HG03135 (cell line): ENCODE data around the gene ADAT2.

Source experiments
- ATAC-seq: cut with Tn5 transposase; IDR thresholded peaks from one replicate; pipeline ENCODE4 v1.9.1; 2021; ENCODE audit warnings: mild to moderate bottlenecking, moderate library complexity; ENCODE audit not compliant: unreplicated experiment

ADAT2 gene

DNA sequence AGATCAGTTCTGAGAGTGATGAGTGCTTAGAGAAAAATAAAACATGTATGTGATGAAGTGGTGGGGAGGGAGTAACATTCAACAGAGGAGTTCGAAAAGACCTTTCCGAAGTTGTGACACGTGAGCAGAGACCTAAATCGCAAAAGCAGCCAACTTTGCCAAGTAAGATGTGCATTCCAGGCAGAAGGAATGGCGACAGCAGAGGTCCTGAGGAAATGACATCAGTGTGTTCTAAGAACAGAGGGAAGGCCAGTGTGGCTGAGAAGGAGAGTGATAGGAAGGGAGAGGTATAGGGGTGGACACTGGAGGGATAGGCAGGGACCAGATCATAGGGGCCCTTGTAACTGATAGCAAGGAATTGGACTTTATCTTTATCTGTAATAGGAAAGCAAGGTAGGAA, 51.3 kb downstream of the ADAT2 start:
- ATAC-seq: no peak

DNA sequence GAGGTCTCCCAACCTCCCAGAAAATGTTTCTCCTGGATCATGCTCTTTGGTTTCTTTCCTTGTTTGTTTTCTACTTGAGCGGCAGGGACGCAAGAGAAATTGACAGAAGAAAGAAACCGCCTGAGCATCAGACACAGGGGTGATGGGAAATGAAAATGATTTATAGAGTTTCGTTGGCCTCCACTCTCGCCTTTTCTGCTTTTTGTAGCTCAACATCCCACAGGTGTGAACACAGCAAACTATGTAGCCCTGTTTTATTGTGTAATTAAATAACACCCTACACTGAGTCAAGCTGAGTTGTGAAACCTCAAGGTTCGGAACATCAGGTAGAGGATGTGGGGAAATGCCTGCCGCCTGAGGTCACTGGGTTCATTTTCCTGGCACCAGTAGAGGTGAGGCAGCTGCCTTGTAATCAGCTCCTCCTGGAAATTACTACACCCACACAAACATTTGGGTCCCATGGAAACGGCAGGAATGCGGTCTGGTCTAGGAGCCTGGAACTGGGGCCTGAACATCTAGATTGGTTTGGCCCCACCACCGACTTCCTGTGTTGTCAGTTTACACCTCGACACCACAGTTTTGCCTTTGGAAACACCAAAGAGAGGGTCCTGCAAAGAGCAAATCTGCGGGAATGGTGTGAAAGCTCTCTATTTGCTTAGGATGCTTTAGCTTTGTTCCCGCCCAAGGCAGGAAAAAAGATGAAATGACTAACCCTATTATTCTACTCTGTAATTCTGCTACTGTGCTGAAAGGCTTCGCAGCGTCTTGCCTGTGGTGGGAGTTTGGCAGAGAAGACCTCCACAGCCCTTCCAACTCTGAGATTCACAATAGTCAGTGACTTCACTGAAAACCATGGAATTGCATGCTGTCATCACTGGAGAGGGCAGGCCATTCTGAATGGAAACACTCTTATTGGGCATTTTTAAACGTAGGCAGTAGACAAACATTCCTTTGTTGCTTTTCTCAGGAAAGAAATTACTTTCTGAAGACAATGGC, 53.0 kb downstream of the ADAT2 start:
- no peak for ATAC-seq

DNA sequence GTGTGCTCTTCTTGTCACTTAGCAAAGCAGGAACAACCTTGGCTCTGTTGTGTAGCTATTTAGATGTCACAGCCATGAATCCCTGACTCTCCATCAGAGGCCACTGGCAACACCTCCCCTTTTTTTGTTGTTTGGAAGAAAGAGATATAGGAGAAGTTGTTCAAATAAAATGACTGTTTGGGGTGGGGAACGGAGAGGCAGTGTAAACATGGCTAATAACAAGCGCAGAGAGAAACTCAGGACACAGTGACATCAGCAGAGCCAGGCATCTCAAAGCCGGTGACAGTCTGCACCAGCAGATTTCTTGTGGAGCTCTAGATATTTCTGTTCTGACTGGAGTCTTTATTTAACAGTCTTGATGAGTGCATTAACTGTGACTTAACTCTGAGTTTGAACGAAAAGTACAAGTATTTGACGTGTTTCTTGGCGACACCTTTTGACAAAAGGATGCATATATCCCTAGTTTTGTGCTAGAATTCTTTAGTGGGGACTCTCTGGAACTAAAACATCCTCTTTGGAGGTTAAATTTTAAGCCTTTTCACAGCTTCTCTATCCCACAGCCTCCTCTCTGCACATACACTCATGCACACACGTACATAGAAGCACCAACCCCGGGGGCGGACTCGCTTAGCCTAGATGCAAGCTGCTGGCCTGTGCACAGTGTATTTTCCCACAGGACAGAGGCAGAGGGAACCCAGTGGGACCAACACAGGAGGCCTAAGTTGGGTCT, 53.8 kb downstream of the ADAT2 start:
- ATAC-seq: no peak

DNA sequence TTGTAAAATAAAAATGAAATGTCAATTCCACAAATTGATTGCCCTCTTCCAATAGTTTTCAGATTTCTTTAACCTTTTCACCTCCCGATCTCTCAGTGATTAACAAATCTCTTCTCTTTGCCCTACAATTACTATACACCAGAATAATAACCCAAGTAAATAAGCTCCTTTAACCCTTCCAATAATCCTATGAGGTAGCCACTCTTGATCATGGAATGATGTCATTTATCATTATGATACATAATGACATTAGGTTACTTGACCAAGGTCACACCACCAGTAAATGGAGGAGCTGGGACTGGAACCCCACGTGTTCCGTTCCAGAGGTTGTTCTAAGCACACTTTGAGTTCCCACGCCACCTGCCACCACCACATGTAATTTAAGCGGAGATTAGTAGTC, 54.8 kb downstream of the ADAT2 start:
- no peak for ATAC-seq

DNA sequence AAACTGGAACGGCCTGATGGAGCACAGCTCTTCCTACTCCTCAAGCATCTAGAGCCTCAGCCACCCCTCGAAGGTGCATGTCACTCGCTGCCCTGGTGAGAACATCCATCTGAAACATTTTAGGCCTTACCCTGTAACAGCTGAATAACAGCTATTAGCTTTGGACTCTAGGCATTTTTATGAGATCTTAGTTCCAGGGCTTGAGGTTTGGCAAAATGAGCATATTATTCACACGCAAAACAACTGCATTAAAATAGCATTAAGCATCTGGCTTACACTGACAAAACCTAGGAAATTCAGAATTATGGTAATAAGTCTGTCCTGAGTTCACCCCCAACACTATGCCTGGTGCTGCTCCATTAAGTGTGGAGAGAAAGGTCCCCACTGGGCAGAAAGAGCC, 56.1 kb downstream of the ADAT2 start:
- ATAC-seq: no peak

DNA sequence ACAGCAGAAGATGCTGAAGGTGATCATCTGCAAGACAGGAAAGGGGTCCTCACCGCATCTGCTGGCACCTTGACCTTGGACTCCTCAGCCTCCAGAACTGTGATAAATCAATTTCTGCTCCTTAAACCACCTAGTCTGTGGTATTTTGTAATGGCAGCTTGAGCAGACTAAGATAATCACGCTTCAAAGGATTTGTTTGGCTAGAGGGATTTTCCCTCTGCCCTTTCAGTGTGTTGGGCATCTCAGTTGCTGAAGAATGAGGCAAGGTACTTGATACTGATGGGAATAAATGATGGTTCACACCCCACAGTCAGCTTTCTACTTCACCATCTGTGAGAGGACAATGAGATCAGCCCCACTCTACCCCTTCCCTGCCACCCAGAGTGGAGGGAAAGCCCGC, 60.2 kb downstream of the ADAT2 start:
- ATAC-seq: no peak

DNA sequence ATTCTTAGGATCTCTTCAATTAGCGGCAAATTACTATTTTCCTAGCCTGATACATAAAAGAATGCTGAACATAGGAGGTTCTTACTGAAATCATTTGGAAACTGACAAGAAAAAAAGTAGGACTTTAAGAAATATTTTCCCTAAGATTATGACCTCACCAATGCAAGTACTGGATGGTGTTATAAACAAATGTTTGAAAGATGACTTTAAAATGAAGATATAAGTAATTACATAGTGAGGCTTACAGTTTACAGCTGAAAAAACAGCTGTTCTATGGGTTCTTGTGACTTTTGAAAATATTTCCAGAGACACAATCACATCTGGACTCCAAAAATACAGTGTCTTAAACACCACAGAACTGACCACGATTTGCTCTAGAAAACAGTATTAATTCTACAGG, 64.9 kb downstream of the ADAT2 start:
- ATAC-seq: no peak

DNA sequence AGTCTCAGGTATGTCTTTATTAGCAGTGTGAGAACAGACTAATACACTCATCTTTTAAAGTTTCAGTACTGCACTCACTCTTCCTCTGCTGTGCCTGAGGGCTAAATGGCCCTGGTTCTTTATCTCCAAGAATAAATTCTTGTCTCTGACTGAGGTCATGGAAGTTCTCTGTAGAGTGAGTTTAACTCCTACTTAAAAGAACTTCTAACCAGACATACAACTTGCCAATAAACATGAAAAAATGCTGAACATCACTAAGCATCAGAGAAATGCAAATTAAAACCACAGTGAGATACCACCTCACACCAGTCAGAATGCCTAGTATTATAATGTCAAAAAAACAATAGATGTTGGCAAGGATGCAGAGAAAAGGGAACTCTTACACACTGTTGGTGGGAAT, 73.6 kb downstream of the ADAT2 start:
- no peak for ATAC-seq

DNA sequence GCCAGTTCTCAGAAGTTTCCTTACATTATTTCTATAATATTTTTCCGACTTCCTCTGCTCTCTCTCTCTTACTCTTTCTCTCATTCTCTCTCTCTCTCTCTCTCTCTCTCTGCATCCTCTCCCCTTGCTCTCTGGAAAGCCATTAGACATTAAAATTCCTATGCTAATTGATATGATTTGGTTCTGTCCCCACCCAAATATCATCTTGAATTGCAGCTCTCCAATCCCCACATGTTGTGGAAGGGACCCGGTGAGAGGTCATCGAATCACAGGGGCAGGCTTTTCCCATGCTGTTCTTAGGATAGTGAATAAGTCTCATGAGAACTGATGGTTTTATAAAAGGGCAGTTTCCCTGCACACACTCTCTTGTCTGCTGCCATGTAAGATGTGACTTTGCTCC, 74.1 kb downstream of the ADAT2 start:
- ATAC-seq: no peak

DNA sequence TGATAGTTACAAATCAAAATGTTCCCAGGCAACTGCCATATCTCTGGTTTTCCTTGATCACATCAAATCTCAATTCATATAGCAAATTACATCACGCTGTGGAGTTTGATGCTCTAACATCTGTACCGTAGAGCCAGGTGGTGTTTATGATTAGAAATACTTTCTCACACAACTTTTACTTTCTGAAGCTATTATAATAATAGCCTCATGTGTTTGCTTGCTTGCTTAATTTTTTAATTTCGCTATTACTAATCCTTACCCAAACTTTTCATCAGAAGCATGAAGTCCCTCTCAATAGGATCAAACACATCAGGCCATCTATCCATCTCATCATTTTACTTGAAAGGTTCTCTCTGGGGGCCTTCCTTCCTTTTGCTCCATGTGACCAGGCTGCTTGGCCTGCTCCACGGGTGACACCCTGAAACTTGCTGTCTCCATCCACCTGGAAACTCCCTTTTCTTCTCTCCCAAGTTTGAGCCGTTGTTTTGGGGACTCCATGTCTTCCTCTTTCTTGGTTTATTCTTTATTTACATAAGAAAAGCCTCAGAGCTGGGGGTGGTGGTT, 75.4 kb downstream of the ADAT2 start:
- ATAC-seq: no peak

DNA sequence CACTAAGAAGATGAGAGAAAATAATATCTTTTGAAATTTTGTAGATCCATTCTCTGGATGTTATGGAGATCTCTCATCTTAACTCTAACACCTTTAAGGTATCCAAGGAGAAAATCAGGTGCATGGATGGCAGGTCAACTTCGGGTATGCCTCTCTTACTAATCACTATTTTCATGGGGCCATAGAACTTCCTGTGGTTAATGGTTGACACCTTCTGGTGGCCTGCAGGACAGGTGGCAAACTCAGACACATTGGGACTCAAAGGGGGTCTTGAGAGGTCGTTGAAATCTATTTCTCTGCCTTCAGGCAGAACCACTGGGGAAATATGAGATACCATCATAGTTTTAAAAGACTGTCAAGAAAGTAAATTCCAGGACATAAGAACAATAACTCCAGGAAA, 76.5 kb downstream of the ADAT2 start:
- ATAC-seq: no peak
